ENCODE results near the gene PGBD2. TPM values are rescaled to one million over a fixed set of nuclear protein-coding genes. Genes with fewer than 3 reads are reported as not detected.
"Not testable (repeated sequence)": the region's sequence is repeated elsewhere in the genome, so short reads cannot be mapped to it uniquely, and the experiment has no call there.

The PGBD2 gene
- total RNA-seq, 2 experiments from 2014 or later = 4.1 to 5.1 TPM

- POLR2A ChIA-PET = interaction anchor here (0.5 kb wide), 1 partner anchor 51 kb away, joined by 4 read pairs; no protein-coding TSS in a partner anchor
- peak; percentile 44 for DNase-seq
- Mint-ChIP-seq H3K4me3 (peak overlapping the region; percentile 89), H3K27me3 (peaks cover 18% of the 10 kb centered on the region), H3K4me1 (peaks cover 24% of the 10 kb centered on the region), H3K9me3 (no peaks in the 10 kb centered on the region), H3K36me3 (ENCODE audit: low read depth) (no peaks in the 10 kb centered on the region), H3K27ac (peak overlapping the region; percentile 92)
- CTCF ChIA-PET = interaction anchor here (1.0 to 2.8 kb wide), 6 partner anchors 8 to 47 kb away, joined by 3 to 11 read pairs (median 8); partner anchors contain the start of genes PGBD2, SH3BP5L and ZNF692
These were observed 33.2 kb upstream of the PGBD2 start for GRCh38 chr1:248872752-248873408.

GRCh38 chr1:248873409-248873992, 32.5 kb upstream of the PGBD2 start:
- peaks cover 18% of the 10 kb centered on the region for H3K27me3 Mint-ChIP-seq
- ChIA-PET CTCF (interaction anchor here (1.0 to 2.8 kb wide), 8 partner anchors 8 to 48 kb away, joined by 3 to 11 read pairs (median 6); partner anchors contain the start of genes PGBD2, SH3BP5L and ZNF692), POLR2A (interaction anchor here (0.5 kb wide), 1 partner anchor 51 kb away, joined by 4 read pairs; no protein-coding TSS in a partner anchor)
- peak overlapping the region; percentile 89 for H3K4me3 Mint-ChIP-seq
- H3K27ac Mint-ChIP-seq = peak overlapping the region; percentile 92
- no peaks in the 10 kb centered on the region for H3K36me3 Mint-ChIP-seq (ENCODE audit: low read depth)
- H3K4me1 Mint-ChIP-seq = peaks cover 24% of the 10 kb centered on the region
- DNase-seq = peak; percentile 86
- H3K9me3 Mint-ChIP-seq = no peaks in the 10 kb centered on the region

- Mint-ChIP-seq H3K4me1 (peaks cover 24% of the 10 kb centered on the region), H3K4me3 (peak overlapping the region; percentile 89), H3K27ac (peak overlapping the region; percentile 92), H3K36me3 (ENCODE audit: low read depth) (no peaks in the 10 kb centered on the region), H3K9me3 (no peaks in the 10 kb centered on the region), H3K27me3 (peaks cover 21% of the 10 kb centered on the region)
- ChIA-PET POLR2A (no interaction called here), CTCF (interaction anchor here (1.1 to 2.8 kb wide), 9 partner anchors 9 to 48 kb away, joined by 3 to 11 read pairs (median 5); partner anchors contain the start of genes PGBD2, SH3BP5L and ZNF692)
- peak; percentile 78 for DNase-seq
These were observed 32.0 kb upstream of the PGBD2 start for GRCh38 chr1:248873993-248874533.

DNA sequence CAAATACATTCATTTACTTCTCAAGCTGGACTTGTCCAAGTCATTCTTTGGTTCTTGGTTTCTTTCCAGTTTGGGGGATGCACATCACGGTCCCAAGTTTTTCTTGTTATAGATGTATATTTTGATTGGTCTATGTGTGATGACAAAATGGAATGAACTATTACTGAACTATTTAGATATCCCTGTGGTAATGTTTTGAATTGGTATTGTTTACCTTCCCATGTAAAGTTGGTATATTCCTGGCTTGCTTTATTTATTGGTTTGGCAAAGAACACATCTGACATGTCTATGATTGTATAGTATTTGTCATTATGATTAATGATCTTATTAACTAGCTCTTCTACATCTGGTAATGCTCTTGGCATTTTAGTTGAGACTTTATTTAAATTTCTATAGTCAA, 24.8 kb upstream of the PGBD2 start:
- no peak for DNase-seq
- Mint-ChIP-seq H3K4me3 (no peak overlapping the region), H3K27me3 (peaks cover 33% of the 10 kb centered on the region), H3K27ac (no peak overlapping the region), H3K36me3 (ENCODE audit: low read depth) (no peaks in the 10 kb centered on the region), H3K4me1 (peaks cover 3% of the 10 kb centered on the region), H3K9me3 (no peaks in the 10 kb centered on the region)
- POLR2A ChIA-PET = no interaction called here
- CTCF ChIA-PET = interaction anchor here (1.4 kb wide), 1 partner anchor 23 kb away, joined by 3 read pairs; the partner anchor contains the start of gene ZNF692

DNA sequence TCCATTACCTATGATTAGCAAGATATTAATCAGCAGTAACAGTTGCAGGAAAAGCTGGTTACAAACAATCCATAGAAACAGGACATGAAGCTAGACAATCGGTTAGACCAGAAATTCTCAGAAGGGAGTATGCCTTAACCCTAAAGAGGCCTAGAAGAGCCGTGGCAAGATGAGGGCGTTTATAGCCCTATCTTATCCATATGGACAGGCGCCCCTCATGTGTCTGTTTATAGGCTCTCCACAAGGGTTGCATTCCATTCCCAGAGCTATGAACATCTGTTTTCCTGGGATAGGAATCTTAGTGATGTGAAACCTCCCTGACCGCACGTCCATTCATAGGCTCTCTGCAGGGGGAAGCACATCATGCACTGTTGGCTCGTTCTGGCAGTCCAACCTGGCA, 23.6 kb upstream of the PGBD2 start:
- H3K27ac Mint-ChIP-seq; H3K9me3 Mint-ChIP-seq; H3K4me1 Mint-ChIP-seq; DNase-seq; H3K4me3 Mint-ChIP-seq; H3K36me3 Mint-ChIP-seq (ENCODE audit: low read depth); POLR2A ChIA-PET: not testable (repeated sequence)
- peaks cover 26% of the 10 kb centered on the region for H3K27me3 Mint-ChIP-seq
- CTCF ChIA-PET = interaction anchor here (1.4 kb wide), 1 partner anchor 24 kb away, joined by 3 read pairs; the partner anchor contains the start of gene ZNF692

- Mint-ChIP-seq H3K4me1 (no peaks in the 10 kb centered on the region), H3K36me3 (ENCODE audit: low read depth) (no peaks in the 10 kb centered on the region), H3K4me3 (no peak overlapping the region), H3K27me3 (peaks cover 16% of the 10 kb centered on the region), H3K27ac (no peak overlapping the region), H3K9me3 (no peaks in the 10 kb centered on the region)
- ChIA-PET CTCF (interaction anchor here (0.7 kb wide), 1 partner anchor 18 kb away, joined by 3 read pairs; no protein-coding TSS in a partner anchor), POLR2A (no interaction called here)
- DNase-seq = no peak
These were observed 21.3 kb upstream of the PGBD2 start for GRCh38 chr1:248884632-248885295.

DNA sequence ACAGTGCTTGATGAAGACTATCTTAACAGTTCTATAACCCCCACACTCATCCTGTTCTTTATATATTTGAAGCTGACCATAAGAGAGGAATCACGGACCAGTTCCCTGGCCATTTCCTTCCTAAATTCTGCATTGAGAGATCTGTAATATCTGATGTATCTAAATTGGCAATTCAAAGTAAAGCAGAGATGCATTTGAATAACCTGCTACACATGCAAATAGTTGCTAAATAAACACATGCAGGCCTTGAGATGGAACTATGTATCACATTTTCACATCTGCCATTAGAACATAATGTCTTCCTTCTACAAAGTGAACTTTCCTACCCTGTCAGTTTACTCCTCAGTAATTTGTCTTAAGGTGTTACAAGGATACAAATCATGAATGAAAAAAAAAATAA, 20.4 kb upstream of the PGBD2 start:
- no peak overlapping the region for H3K27ac Mint-ChIP-seq
- H3K4me3 Mint-ChIP-seq = no peak overlapping the region
- H3K4me1 Mint-ChIP-seq = no peaks in the 10 kb centered on the region
- no peaks in the 10 kb centered on the region for H3K9me3 Mint-ChIP-seq
- H3K36me3 Mint-ChIP-seq (ENCODE audit: low read depth) = no peaks in the 10 kb centered on the region
- POLR2A ChIA-PET = no interaction called here
- DNase-seq = no peak
- CTCF ChIA-PET = interaction anchor here (1.0 kb wide), 1 partner anchor 23 kb away, joined by 4 read pairs; no protein-coding TSS in a partner anchor
- H3K27me3 Mint-ChIP-seq = peaks cover 11% of the 10 kb centered on the region

DNA sequence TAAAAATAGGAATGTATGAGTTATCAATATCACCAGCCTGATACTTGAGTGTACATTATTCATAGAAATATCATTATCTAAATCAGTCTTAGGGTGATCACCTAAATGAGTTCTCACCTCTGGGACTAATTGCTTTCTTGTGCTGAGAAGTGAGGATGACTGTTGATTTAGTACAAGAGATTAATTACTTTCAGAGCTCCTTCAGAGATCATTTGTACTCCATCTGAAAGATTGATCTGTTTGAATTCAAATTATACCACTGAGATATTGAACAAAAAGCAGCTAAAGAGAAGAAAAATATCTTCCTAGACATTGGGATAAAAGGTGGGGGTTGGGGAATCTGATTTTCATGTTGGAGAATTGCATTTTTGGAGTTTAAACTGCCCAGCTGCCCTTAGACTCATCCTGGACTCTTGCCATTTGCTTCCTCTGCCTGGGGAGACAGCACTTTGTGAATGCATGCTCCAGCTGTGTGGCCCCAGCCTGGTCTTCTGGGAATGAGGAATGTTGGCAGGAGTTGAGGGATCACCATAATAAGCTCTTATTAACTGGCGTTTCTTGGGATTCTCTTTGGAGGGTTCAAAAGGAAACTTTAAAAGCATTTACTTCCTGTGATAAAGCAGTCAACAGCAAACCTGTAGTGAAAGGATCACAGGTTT, 19.7 kb upstream of the PGBD2 start:
- CTCF ChIA-PET = interaction anchor here (0.7 to 1.0 kb wide), 2 partner anchors 10 to 23 kb away, joined by 3 to 4 read pairs; no protein-coding TSS in a partner anchor
- H3K4me3 Mint-ChIP-seq = no peak overlapping the region
- no peak overlapping the region for H3K27ac Mint-ChIP-seq
- H3K36me3 Mint-ChIP-seq (ENCODE audit: low read depth) = no peaks in the 10 kb centered on the region
- no peaks in the 10 kb centered on the region for H3K4me1 Mint-ChIP-seq
- no peaks in the 10 kb centered on the region for H3K9me3 Mint-ChIP-seq
- DNase-seq = no peak
- POLR2A ChIA-PET = no interaction called here
- peaks cover 8% of the 10 kb centered on the region for H3K27me3 Mint-ChIP-seq

DNA sequence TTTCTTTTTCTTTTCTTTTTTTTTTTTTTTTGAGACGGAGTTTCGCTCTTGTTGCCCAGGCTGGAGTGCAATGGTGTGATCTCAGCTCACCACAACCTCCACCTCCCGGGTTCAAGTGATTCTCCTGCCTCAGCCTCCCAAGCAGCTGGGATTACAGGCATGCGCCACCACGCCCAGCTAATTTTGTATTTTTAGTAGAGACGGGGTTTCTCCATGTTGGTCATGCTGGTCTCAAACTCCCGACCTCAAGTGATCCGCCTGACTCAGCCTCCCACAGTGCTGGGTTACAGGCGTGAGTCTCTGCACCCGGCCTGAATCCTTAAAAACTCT, 16.2 kb upstream of the PGBD2 start:
- POLR2A ChIA-PET; CTCF ChIA-PET; H3K4me1 Mint-ChIP-seq; H3K36me3 Mint-ChIP-seq (ENCODE audit: low read depth); H3K27ac Mint-ChIP-seq; DNase-seq; H3K4me3 Mint-ChIP-seq; H3K9me3 Mint-ChIP-seq: not testable (repeated sequence)
- peaks cover 30% of the 10 kb centered on the region for H3K27me3 Mint-ChIP-seq

DNA sequence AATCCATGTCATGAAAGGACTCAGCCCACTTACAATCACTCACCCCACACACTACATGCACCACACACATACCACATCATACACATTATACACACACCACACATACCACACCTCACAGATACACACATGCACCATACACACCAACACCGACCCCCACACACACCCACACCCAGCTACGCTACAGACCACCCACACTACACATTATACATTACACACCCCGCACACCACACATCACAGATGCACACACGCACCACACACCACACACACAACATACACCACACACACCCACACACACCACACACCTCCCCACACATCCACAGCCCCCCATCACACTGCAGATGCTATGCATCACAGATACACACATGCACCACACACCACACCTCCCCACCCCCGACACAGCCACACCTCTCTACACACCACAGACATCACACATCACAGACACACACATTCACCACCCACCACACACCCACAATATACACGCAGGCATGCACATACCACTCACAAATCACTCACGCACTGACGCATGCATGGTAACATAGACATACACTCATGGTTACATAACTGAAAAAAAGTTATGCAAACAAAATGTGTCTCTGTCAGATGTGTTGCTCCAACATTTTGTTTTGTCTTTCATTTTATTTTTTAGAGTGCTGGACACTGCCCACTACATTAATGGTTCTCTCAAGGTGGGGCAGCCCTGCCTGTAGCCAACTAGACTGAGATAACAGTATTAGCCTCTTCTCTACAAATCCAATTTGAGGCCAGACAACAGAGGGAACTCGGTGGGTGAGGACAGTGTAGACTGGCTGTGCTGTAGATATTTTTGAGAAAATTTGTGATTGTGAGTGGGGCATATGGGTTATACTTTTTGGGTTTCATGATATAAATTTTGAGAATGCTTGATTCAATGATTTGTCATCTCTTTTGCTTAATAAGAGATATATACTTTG, 15.2 kb upstream of the PGBD2 start:
- CTCF ChIA-PET = no interaction called here
- H3K4me1 Mint-ChIP-seq = no peaks in the 10 kb centered on the region
- peaks cover 27% of the 10 kb centered on the region for H3K27me3 Mint-ChIP-seq
- POLR2A ChIA-PET = no interaction called here
- no peaks in the 10 kb centered on the region for H3K9me3 Mint-ChIP-seq
- no peak overlapping the region for H3K27ac Mint-ChIP-seq
- H3K4me3 Mint-ChIP-seq = no peak overlapping the region
- no peak for DNase-seq
- no peaks in the 10 kb centered on the region for H3K36me3 Mint-ChIP-seq (ENCODE audit: low read depth)

GRCh38 chr1:248891758-248892157, 14.3 kb upstream of the PGBD2 start:
- DNase-seq = no peak
- Mint-ChIP-seq H3K36me3 (ENCODE audit: low read depth) (no peaks in the 10 kb centered on the region), H3K9me3 (no peaks in the 10 kb centered on the region), H3K27ac (no peak overlapping the region), H3K4me1 (no peaks in the 10 kb centered on the region), H3K4me3 (no peak overlapping the region), H3K27me3 (peaks cover 25% of the 10 kb centered on the region)
- CTCF ChIA-PET = no interaction called here
- POLR2A ChIA-PET = no interaction called here

DNA sequence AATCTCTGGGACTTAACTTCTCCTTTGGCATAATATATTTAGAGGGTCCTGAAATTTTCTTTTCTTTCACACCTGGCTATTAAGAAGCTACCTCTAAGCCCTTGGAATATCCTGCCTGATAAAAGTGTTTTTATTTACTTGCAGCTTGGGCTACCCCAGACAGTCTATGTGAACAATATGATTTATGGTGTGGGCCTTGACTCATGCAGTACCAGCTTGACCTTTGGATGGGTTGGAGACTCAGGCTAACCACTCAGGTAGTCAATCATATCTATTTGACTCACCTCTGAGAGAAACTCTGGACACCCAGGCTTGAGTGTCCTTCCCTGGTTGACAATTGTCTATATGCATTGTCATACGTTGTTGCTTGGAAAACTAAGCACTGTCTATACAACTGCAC, 13.4 kb upstream of the PGBD2 start:
- CTCF ChIA-PET = no interaction called here

More for the DNA sequence above, 13.4 kb upstream of the PGBD2 start:
- H3K4me1 Mint-ChIP-seq = no peaks in the 10 kb centered on the region
- no peak overlapping the region for H3K4me3 Mint-ChIP-seq
- POLR2A ChIA-PET = no interaction called here
- H3K27ac Mint-ChIP-seq = no peak overlapping the region
- H3K27me3 Mint-ChIP-seq = peaks cover 25% of the 10 kb centered on the region
- no peak for DNase-seq
- H3K9me3 Mint-ChIP-seq = no peaks in the 10 kb centered on the region
- H3K36me3 Mint-ChIP-seq (ENCODE audit: low read depth) = no peaks in the 10 kb centered on the region

Data from activated CD4-positive, alpha-beta T cell treated with anti-CD3 and anti-CD28 coated beads, Interleukin-2, amount 10 ng/mL, durations not matched to agents 7 days and 5 days (primary cell).